ENCODE results near the gene SARDH.

SARDH gene, protein sequence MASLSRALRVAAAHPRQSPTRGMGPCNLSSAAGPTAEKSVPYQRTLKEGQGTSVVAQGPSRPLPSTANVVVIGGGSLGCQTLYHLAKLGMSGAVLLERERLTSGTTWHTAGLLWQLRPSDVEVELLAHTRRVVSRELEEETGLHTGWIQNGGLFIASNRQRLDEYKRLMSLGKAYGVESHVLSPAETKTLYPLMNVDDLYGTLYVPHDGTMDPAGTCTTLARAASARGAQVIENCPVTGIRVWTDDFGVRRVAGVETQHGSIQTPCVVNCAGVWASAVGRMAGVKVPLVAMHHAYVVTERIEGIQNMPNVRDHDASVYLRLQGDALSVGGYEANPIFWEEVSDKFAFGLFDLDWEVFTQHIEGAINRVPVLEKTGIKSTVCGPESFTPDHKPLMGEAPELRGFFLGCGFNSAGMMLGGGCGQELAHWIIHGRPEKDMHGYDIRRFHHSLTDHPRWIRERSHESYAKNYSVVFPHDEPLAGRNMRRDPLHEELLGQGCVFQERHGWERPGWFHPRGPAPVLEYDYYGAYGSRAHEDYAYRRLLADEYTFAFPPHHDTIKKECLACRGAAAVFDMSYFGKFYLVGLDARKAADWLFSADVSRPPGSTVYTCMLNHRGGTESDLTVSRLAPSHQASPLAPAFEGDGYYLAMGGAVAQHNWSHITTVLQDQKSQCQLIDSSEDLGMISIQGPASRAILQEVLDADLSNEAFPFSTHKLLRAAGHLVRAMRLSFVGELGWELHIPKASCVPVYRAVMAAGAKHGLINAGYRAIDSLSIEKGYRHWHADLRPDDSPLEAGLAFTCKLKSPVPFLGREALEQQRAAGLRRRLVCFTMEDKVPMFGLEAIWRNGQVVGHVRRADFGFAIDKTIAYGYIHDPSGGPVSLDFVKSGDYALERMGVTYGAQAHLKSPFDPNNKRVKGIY

GRCh38 chr9:133737774-133738639 is at the start of gene SARDH:
Gene SARDH (minus strand): TSS chr9:133738352. CDS start chr9:133734173, 4,179 bp downstream.
- DNase-seq: peak; percentile 33

GRCh38 chr9:133787754-133788025 is 49.5 kb upstream of the SARDH start:
- DNase-seq: no peak

DNA sequence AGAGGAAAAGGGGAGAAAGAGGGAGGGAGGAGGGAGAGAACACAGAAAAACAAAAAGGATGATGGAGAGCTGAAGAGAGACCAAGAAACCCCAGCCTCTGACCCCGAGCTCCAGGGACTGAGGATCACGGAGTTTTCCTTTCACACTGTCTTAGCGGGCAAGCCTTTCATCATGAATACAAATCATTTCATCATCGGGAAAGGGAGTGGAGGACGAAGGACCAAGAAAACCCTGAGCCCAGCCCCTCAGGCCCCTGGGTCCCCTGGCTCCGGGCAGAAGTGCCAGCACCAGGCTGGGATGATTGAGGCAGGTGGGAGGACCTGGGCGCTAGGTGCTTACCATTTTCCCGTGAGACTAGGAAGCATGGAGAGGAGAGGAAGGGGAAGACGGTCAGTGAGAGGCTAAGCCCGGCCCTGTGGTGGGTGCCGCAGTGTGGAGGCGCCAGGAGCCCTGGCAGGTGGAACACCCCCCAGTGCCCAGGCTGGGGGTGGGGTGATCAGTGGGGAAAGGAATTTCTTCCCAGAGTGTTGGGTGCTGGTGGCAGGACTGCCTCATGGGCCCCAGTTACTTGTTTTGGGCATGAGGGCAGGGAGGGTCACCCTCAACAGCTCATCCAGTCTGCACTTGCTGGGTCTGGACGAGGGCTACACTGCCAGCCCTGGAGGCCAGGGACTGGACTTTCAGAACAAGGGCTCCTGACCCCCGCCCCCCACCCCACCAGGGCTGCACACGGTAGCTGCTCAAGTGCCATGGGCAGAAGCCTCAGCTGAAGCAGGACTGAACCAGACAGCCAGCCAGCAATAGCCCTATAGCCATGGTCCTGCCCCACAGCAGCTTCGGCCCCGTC is 49.0 kb upstream of the SARDH start:
- no peak for DNase-seq

DNA sequence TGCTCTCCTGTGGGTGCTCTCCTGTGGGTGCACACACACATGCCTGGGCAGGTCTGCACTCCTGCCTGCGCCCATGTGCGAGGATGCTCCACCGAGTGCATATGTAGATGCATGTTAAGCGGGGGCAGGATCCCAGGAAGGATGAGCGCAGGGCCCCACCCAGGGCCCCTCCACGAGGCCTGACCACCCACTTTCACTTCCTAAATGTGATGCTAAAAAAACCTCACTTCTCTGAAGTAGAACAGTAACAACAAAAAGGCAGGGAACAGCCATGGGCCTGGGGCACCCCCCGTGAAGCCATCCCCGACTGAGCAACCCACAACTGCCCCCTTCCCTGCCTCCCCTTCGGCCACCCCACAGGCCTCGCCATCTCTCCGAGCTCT is 48.2 kb upstream of the SARDH start:
- no peak for DNase-seq

GRCh38 chr9:133785753-133786370 is 47.7 kb upstream of the SARDH start:
- no peak for DNase-seq

- DNase-seq: no peak
These were observed 46.8 kb upstream of the SARDH start for GRCh38 chr9:133784731-133785561.

DNA sequence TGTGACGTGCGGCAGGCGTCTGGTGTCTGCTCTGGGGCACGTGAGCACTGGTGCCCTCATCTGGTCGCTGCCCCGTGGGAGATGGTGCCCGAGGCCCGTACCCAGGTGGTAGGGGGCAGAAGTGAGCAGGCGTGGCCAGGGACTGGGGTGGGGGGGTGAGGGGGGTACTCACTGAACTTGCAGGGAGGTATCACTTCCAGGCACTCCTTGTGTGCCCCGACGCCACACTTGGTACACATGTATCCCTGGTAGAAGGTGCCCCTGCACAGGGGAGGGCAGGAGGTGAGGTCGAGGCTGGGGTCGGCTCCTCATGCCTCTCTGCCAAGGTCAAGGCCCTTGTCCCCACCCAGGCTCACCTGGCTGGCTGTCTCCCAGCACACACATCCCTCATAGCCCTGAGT is 45.2 kb upstream of the SARDH start:
- DNase-seq: no peak

GRCh38 chr9:133782157-133783130 is 44.3 kb upstream of the SARDH start:
- peak; percentile 61 for DNase-seq

- DNase-seq: no peak
These were observed 43.6 kb upstream of the SARDH start for GRCh38 chr9:133781828-133782135.

- no peak for DNase-seq
These were observed 43.0 kb upstream of the SARDH start for GRCh38 chr9:133780962-133781827.

GRCh38 chr9:133780404-133780945 is 42.3 kb upstream of the SARDH start:
- DNase-seq: no peak

DNA sequence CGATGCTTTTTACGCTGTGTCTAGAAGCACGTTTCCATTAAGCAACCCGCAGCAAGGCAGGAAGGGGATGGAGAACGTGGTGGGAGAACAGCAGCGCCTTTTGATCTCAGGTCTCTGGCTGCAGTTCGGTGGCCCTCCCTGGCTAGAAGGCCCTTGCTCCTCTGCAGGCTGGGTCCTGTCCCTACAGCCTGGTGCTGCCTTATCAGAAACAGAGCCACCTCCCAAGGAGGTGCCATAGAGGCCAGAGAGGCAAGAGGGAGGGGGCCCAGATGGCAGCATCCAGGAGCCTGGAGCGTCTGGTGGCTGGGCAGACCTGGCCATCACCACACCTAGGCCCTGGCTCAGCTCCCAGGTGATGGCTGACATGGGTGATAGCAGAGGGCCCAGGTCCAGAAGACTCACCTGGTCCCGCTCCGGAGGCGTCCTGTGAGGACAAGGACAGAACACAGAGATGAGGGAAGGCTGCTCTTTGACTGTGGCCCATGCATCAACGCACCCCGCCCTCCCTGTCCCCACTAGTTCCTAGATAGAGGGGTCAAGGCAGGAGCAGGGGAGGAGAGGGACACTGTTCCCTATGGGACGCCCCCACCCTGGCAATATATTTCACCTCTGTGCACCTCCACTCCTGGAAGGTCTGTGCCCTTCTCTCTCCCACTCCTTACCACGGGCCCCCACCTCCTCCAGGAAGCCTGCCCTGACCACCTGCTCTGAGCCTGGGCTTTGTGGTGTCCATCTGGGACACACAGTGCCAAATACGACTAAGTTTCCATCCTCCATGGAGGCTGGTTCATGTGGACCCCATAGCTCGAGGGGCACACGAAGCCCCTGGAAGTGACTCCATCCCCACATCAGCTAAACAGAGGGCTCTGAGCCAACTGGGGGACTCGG is 41.6 kb upstream of the SARDH start:
- no peak for DNase-seq

DNA sequence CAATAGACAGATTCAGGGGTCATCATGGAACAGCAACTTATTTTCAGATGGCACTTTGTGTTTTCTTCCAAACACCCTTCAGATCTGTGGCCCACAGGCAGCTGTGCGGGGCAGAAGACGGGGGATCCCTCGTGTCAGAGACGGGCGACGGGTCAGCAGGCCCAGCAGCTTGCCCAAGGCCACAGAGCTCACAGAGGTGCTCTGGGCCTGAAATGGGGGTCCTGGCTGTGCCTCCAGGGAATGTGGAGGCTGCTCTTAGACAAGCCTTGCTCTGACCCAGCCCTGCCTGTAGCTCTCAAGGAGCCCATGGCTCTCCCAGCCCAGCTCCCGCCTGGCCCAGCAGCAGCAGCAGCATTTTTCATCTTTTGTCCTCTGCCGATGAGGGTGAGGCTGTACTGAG is 40.9 kb upstream of the SARDH start:
- DNase-seq: no peak

DNA sequence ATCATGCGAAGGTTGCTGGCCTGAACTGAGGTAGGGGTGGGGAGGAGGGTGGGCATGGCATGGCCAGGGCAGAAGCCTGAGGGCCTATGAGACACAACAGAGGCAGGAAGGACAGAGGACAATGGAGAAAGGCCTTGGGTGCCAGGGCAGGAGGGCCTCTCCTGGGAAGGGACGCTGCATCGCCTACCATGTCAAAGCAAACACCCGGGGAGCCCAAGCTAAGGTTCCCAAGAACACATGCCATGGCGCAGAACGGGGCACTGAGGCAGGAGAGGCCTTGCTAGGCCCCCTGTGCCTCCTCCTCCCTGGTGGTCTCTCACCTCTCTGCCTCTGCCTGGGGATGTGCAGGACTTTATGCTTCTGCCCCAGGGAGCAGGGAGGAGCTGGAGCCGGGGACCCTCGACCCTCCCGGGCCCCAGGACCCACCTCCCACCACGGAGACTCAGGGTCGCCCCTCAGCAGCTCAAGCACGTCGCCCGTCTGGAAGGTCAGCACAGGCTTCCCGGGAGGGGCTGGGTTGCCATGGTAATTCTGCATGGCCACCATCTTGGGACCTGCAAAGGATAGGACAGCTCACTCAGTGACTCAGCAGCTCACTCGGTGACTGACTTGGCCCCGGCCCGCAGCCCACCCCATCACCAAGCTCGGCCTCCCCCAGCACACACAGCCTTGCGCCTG is 40.3 kb upstream of the SARDH start:
- no peak for DNase-seq

GRCh38 chr9:133777871-133778270 is 39.7 kb upstream of the SARDH start:
- DNase-seq: no peak

GRCh38 chr9:133777068-133777791 is 39.1 kb upstream of the SARDH start:
- no peak for DNase-seq

All from CD4-positive, alpha-beta T cell treated with Interleukin-12 subunit alpha and Interleukin-12 subunit beta, for 1 hour (primary cell).